ENCODE results near the gene MOB4.

- TF ChIP-seq ZFX (IDR thresholded peaks at IDR 0.05; ENCODE audit: borderline replicate concordance), result no peak
- TF ChIP-seq CTCF (IDR thresholded peaks at IDR 0.05), result no peak
Measured at GRCh38 chr2:197514754-197515153, 1.1 kb upstream of the MOB4 start.
